ENCODE results near the gene ZSCAN5C.
"Not testable (repeated sequence)": the region's sequence is repeated elsewhere in the genome, so short reads cannot be mapped to it uniquely, and the experiment has no call there.

Gene ZSCAN5C, protein sequence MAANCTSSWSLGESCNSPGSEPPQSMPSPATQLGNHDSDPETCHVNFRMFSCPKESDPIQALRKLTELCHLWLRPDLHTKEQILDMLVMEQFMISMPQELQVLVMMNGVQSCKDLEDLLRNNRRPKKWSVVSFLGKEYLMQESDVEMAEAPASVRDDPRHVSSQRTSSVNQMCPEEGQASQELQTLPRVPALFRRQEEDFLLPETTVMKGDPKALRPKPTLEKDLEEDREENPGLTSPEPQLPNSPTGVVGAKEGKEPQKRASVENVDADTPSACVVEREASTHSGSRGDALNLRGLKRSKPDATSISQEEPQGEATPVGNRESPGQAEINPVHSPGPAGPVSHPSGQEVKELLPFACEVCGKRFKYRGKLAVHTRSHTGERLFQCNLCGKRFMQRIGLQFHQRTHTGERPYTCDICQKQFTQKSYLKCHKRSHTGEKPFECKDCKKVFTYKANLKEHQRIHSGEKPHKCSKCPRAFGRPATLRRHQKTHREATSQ

DNA sequence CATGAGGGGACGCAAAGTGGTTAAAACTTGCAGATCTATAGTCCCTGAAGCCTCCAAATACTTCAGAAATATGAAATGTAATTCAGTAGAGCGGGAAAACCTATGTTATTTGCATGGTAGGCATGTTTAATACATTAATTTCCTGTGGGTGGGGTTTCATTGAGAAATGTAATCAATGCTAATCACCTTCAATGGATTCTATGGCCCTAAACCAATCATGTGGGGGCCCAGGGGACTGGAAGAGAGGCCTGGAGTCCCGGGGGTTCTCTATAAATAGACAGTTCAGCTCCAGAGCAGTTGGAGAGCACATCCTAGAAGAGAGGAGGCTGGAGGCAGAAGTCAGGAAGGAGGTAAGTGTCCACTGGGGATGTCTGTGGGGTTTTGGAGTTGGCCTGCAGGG is at the start of gene ZSCAN5C:
ZSCAN5C (plus strand) TSS at position 301 of the 400 bp plus-strand sequence. CDS start 3,641 bp downstream, outside the sequence.
- no peak for DNase-seq (ENCODE audit: low read depth)

DNA sequence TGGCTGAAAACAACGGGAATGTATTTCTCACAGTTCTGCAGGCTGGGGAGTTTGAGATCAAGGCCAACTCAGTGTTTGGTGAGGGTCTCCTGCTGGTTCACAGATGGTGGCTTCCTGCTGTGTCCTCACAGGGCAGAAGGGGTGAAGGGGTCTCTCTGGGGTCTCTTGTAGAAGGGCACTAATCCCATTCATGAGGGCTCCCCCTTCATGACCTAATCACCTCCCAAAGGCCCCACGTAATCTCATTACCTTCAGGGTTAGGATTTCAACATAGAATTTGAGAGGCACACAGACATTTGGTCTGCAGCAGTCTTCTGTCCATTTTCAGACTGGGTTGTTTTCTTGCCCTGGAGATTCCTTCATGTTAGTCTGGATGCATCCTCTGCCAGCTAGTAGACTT is 49.4 kb upstream of the ZSCAN5C start:
- no peak for DNase-seq (ENCODE audit: low read depth)

DNA sequence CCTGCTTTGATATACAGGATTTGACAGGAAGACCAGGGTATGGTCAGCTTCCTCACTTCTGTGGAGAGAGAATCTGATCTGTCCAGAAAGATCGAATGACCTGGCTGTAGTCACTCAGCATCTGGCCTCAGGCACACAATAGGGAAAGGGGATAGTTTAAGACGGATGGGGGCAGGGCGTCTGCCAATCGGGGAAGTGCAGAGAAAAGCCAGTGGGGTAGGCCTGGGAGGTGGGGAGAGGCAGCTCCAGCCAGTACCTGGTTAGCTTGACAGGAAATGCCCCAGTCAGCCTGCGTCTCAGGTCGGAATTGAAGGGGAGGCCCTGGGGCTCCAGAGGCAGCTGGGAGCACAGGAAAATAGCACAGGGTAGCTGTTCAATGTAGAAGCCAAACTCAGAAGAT is 48.6 kb upstream of the ZSCAN5C start:
- no peak for DNase-seq (ENCODE audit: low read depth)

DNA sequence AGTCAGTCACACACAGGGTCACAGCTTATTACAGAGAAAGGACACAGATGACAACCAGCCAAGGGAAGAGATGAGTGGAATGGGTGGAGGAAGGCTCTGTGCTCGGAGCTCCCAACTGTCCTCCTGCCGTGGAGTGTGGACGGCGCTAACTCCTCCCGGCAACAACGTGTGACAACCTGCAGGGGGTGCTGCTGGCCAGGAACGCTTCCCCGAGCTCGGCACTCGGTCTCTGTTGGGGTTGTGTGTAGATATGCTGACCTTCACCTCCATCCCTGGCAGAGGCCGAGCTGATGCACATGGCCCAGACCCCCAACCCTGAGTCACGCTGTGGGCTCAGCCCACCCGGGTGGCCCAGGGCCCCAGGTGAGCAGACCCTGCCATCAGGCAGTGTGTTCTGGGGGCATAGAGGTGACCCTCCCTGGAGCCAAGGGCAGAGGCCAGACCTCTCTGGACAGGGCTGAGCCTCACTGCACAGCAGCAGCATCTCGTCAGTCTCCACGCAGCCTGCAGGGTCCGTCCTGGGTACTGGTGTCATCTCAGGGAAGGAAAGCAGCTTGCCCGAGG is 46.9 kb upstream of the ZSCAN5C start:
- DNase-seq (ENCODE audit: low read depth), result no peak

DNA sequence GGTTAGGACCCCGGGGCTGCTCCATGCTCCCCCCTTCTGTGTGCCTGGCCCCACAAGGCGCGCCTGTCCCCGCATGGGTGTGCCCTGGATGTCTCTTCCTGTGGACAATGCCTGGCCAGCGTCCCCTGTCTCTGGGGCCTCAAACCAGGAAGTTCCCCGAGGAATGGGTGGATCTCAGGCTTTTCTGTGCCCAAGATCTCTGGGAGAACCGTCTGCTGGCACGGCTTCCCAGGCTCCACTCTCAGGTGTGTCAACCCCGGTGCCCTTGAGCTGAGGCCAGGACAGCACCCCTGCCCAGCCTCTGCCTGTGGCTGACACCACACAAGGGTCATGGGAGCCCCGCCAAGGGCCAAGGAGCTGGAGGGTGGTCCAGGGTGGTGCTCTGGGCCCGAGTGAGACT is 45.3 kb upstream of the ZSCAN5C start:
- DNase-seq (ENCODE audit: low read depth), result no peak

DNA sequence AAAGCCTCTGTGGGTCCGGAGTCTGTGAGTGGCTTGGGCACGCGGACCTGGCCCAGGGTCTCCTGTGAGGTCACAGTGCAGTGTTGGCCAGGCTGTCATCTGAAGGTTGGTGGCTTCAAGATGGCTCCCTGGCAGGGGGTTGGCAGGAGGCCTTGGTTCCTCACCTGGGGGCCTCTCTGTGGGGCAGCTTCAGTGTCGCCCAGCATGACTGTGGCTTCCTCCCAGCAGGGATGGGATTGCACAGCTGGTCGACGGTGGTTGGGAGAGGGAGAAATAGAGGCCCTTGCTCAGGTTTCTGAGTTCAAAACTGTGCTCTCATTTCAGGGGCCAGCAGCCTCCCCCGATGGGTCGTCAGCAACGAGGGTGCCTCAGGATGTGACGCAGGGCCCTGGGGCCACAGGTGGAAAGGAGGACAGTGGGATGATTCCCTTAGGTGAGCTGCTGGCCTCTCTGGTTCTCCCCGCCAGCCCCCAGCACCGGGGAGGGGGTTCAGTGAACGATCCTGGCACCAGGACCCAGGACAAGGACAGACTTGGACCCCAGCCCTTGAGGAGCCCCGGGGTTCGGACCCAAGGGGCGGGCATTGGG is 43.8 kb upstream of the ZSCAN5C start:
- no peak for DNase-seq (ENCODE audit: low read depth)

DNA sequence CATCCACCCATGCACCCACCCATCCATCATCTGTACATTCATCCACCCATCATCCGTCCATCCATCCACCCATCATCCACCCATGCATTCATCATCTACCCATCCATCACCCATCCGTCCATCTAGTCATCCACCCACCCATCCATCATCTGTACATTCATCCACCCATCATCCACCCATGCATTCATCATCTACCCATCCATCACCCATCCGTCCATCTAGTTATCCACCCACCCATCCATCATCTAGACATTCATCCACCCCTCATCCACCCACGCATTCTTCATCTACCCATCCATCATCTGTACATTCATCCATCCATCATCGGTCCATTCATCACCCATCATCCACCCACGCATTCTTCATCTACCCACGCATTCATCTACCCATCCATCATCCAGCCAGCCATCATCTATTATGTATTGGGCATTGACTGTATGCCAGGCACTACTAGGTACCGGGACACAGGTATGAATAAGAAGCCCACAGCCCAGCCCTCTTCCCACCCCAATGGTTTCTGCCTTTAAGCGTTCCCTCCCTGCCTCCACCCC is 43.0 kb upstream of the ZSCAN5C start:
- no peak for DNase-seq (ENCODE audit: low read depth)

DNA sequence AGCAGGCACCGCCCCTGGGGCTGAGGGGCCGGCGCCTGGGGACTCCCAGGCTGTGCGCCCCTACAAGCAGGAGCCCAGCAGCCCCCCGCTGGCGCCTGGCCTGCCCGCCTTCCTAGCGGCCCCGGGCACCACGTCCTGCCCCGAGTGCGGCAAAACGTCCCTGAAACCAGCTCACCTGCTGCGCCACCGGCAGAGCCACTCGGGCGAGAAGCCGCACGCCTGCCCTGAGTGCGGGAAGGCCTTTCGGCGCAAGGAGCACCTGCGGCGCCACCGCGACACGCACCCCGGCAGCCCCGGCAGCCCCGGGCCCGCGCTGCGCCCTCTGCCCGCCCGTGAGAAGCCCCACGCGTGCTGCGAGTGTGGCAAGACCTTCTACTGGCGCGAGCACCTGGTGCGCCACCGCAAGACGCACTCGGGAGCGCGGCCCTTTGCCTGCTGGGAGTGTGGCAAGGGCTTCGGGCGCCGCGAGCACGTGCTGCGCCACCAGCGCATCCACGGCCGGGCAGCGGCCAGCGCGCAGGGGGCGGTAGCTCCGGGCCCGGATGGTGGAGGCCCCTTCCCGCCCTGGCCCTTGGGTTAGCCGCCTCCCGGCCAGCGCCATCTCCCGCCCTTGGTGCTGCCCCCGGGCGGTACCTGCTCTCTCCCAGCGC is 42.3 kb upstream of the ZSCAN5C start:
- no peak for DNase-seq (ENCODE audit: low read depth)

DNA sequence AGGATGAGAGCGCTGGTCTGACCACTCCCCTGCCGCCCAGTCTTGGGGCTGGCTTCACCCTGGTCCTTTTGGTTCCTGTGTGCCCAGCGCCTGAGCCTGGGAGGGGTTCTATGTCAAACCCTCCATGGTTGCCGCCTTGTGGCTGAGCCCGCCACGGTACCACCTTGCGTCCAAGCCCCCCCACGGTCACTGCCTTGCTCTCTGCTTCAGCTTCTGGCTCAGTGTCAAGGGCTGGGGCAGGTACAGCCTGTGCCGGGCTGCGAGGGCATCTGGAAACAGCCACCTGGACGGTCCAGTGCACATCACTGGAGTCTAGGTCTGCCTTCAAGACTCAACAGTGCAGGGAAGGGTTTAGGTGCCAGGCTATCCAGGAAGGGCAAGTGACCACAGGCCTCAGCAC is 40.5 kb upstream of the ZSCAN5C start:
- DNase-seq (ENCODE audit: low read depth), result no peak

DNA sequence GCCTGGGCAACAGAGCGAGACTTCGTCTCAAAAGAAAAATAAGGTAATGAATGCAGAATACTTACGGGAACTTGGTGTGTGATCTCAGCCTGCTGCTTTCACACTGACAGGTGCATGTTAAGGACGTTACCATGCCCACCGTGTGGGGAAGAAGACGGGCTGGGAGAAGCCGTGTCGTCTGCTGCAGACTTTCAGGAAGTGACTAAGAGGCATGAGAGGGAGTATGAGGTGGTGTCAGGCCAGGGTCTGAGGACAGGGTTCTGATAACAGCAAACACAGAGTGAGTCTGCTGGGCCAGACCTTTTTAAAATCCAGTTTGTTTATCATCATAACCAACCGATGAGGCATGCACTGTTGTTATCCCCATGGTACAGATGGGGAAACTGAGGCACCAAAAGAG is 39.8 kb upstream of the ZSCAN5C start:
- DNase-seq (ENCODE audit: low read depth), result no peak

DNA sequence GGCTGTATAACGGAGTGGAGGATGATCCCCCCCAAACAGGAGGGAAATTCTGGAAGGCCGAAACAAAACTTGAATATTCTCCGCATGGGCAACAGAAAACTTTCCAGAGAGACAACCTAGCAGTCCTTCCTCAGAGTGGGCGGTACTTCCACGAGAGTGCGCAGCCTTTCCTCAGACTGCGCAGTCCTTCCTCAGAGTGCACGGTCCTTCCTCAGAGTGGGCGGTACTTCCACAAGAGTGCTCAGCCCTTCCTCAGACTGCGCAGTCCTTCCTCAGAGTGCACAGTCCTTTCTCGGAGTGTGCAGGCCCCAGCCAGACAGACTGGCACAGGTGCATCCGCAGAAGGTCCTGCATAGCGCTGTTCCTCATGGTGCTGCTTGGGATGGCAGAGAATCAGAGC is 39.0 kb upstream of the ZSCAN5C start:
- no peak for DNase-seq (ENCODE audit: low read depth)

DNA sequence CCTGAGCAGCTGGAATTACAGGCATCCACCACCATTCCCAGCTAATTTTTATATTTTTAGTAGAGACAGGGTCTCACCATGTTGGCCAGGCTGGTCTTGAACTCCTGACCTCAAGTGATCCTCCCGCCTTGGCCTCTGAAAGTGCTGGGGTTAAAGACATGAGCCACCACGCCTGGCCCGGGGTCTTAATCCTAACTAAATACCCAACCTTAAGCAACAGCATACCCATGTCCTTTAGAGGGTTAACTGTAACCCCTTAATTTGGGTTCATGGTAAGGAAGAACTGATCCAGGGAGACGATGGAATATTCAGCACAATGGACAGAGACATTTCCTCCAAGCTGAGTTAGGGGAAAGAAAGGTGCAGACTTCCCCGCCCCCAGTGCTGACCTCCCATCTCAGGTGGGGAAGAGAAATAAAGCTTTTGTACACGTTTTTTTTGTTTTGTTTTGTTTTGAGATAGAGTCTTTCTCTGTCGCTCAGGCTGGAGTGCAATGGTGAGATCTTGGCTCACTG is 35.0 kb upstream of the ZSCAN5C start:
- DNase-seq (ENCODE audit: low read depth), result no peak

DNA sequence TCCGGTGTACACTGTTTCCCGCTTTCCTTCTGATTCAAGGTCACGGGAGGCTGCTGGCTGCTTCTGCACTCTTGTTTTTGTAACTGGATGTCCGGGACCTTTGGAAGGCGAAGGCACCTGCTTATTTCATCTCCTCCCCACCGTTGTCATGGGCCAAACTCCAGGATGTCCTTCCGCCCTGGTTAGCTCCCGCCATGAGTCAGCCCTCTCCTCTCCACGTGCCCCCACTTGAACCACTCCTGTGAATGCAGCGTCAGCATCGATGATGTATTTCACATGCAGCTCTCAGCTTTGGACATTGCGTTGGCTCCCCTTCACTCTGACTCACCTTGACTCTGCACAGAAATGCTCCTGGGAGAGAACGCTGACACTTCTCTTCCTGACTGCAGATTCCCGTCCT is 31.8 kb upstream of the ZSCAN5C start:
- no peak for DNase-seq (ENCODE audit: low read depth)

DNA sequence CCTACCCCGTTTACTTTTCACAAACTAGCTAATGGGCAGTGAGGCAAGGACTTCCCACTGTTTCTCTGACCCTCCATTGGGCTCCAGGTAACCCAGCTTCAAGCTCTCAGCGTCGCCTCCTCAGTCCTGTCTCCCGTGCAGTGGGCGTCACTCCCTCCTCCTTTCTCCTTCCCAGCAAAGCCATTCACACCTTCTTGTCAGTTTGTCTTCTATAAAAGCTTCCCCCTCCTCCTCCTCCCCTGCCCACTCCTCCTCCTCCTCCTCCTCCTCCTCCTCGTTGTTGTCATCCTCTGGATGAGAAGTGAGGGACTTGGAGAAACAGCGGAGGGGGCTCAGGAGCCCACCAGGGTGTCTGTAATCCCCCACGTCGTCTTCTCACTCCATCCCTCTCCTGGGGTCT is 28.0 kb upstream of the ZSCAN5C start:
- DNase-seq (ENCODE audit: low read depth), result no peak

DNA sequence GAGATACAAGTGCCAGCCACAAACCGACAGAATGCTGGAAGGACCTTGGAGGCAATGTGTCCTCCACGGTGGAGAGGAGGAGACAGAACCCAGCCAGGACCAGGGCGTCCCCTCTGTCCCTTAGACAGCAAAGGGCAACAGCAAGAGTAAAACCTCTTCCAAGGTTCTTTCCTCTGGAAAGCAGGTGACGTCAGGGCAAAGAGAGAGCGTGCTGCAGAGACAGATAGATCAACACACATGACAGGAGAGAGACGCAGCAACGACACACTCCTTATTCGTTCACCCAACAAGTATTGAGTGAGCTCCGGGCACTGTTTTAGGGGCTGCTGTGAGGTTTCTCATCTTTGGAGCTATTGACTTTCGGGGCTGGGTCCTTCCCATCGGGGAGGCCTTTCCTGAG is 27.5 kb upstream of the ZSCAN5C start:
- DNase-seq (ENCODE audit: low read depth), result no peak

DNA sequence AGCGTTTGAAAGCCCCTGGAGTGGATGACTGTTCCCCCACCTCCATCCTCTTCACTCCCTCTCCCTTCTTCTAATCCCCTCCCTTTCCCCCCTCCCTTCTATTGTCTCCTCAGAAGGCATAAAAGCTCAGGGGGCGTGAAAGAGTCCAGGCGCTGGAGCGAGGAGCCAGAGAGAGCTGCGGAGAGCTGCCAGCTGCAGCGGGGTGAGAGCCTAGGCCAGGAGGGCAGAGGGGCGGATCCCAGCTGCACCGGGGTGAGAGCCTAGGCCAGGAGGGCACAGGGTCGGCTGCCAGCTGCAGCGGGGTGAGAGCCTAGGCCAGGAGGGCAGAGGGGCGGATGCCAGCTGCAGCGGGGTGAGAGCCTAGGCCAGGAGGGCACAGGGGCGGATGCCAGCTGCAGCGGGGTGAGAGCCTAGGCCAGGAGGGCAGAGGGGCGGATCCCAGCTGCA is 26.2 kb upstream of the ZSCAN5C start, which contains the start of gene GALP:
GALP (plus strand) TSS at position 148 of the 447 bp plus-strand sequence. CDS start 1,101 bp downstream, outside the sequence.
- DNase-seq (ENCODE audit: low read depth), result not testable (repeated sequence)

DNA sequence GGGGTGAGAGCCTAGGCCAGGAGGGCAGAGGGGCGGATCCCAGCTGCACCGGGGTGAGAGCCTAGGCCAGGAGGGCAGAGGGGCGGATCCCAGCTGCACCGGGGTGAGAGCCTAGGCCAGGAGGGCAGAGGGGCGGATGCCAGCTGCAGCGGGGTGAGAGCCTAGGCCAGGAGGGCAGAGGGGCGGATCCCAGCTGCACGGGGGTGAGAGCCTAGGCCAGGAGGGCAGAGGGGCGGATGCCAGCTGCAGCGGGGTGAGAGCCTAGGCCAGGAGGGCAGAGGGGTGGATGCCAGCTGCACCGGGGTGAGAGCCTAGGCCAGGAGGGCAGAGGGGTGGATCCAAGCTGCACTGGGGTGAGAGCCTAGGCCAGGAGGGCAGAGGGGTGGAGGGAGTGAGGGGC is 25.8 kb upstream of the ZSCAN5C start:
- not testable (repeated sequence) for DNase-seq (ENCODE audit: low read depth)

DNA sequence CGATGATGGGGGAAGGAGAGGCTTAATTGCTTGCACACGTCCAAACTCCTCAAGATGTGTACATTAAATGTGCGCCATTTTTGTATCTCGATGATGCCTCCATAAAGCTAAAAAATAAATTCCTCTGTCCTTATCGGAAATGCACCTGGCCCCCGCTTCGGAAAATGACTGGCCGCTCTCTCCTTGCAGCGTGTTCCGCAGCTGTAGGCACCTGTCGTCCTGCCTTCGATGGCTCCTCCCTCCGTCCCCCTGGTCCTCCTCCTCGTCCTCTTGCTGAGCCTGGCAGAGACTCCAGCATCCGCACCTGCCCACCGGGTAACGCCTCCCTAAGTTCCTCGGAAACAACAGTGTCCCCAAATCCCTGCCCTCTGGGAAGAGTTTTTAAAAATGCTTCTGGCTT is 25.2 kb upstream of the ZSCAN5C start:
- DNase-seq (ENCODE audit: low read depth), result no peak

DNA sequence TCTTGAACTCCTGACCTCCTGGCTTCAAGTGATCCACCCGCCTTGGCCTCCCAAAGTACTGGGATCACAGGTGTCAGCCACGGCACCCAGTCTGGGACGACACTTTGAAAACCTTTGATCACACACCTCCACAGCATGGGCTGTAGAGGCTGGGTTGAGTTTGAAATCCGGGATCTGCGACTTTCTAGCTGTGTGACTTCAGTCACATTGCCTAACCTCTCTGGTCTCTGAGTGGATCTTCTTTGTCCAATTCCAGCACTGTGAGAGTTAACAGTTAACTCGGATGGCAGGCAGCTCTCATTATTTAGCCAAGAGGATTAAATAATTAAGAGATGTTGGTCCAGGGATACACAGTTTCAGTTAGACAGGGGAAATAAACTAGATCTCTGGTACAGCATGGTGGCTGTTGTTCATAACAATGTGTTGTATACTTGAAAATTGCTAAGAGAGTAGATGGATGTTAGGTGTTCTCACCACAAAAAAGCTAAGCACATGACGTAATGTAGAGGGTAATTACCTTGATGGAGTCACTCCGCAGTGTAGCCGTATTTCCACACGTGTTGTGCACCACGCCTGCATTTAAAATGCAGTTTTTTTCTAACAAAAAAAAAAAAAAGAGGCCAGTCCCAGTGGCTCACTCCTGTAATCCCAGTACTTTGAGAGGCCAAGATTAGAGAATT is 24.4 kb upstream of the ZSCAN5C start:
- DNase-seq (ENCODE audit: low read depth), result no peak

DNA sequence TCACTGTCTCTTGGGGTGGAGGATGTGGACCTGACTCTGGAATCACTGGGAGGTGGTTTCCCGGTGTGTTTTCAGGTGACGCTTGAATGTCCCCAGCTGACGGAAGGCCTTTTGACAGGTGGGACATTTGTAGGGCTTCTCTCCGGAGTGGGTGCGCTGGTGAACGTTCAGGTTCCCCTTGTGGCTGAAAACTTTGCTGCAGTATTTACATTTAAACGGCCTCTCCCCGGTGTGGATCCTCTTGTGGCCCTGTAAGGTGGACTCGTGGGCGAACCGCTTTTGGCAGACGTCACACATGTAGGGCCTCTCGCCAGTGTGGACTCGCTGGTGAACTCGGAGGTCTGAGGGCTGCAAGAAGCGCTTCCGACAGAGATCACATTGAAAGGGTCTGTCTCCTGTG is 12.3 kb upstream of the ZSCAN5C start:
- DNase-seq (ENCODE audit: low read depth), result no peak

DNA sequence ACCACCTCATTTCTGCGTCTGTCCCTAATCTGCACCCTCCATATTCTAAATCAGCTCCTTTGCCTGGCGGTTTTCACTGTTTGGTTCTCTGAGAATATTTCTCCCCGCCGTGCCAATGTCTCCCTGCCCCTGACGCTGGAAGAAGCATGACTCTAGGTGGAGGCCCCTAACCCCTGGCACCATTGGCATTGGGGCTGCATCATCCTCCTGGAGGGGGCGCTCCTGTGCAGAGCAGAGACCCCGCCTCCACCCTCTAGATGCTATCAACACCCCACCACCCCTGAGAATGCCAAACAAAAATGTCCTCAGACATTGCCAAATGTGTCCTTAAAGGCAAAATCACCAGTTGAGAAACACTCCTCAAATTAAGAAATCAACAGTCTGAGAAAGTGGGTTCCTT is 11.0 kb upstream of the ZSCAN5C start:
- no peak for DNase-seq (ENCODE audit: low read depth)

All from activated T-helper 1 cell treated with Interleukin-2 at 50 U/mL for 16 hours (primary cell).